Ishikawa (cell line): ENCODE measurements around the gene CARD11.

Experiments
- CEBPB ChIP-seq: IDR thresholded peaks from 2 replicates; pipeline ENCODE4 v1.6.1; 2012
- CREB1 ChIP-seq: IDR thresholded peaks from 2 replicates; pipeline ENCODE4 v1.6.1; 2012; ENCODE audit warnings: low read depth
- EGR1 ChIP-seq: IDR thresholded peaks from 2 replicates; pipeline ENCODE4 v1.6.1; 2012
- EP300 ChIP-seq: IDR thresholded peaks from 2 replicates; pipeline ENCODE4 v1.6.1; 2012; ENCODE audit warnings: borderline replicate concordance
- FOXM1 ChIP-seq: IDR thresholded peaks from 2 replicates; pipeline ENCODE4 v1.6.1; 2012; ENCODE audit warnings: low read depth, borderline replicate concordance
- MAX ChIP-seq: IDR thresholded peaks from 2 replicates; pipeline ENCODE4 v1.6.1; 2012
- NFIC ChIP-seq: IDR thresholded peaks from 2 replicates; pipeline ENCODE4 v1.6.1; 2012
- RAD21 ChIP-seq: IDR thresholded peaks from 2 replicates; pipeline ENCODE4 v1.6.1; 2012; ENCODE audit warnings: low read depth
- REST ChIP-seq: IDR thresholded peaks from 2 replicates; pipeline ENCODE4 v1.6.1; 2012; ENCODE audit warnings: low read depth, mild to moderate bottlenecking
- TAF1 ChIP-seq: IDR thresholded peaks from 2 replicates; pipeline ENCODE4 v1.6.1; 2012; ENCODE audit warnings: low read depth, mild to moderate bottlenecking
- TCF12 ChIP-seq: IDR thresholded peaks from 2 replicates; pipeline ENCODE4 v1.6.1; 2012; ENCODE audit warnings: low read depth
- TEAD4 ChIP-seq: IDR thresholded peaks from 2 replicates; pipeline ENCODE4 v1.6.1; 2012
- USF1 ChIP-seq: IDR thresholded peaks from 2 replicates; pipeline ENCODE4 v1.6.1; 2012
- YY1 ChIP-seq: IDR thresholded peaks from 2 replicates; pipeline ENCODE4 v1.6.1; 2012; ENCODE audit warnings: low read depth
- ZBTB7A ChIP-seq: IDR thresholded peaks from 2 replicates; pipeline ENCODE4 v1.6.1; 2012; ENCODE audit warnings: low read depth

CARD11 gene

GRCh38 chr7:2923886-2924574, 119.6 kb downstream of the CARD11 start:
- TF ChIP-seq NFIC (no peak), REST (no peak), CEBPB (no peak), USF1 (no peak), TAF1 (no peak), YY1 (no peak), CREB1 (no peak), TCF12 (no peak), EP300 (no peak), RAD21 (no peak), ZBTB7A (no peak), MAX (no peak)

- TF ChIP-seq FOXM1 (no peak), TEAD4 (no peak), CEBPB (no peak), YY1 (no peak), NFIC (no peak), MAX (no peak), ZBTB7A (no peak), EP300 (no peak), REST (no peak), RAD21 (no peak), CREB1 (no peak), TCF12 (no peak), EGR1 (no peak)
Observed at GRCh38 chr7:2923291-2923781, 120.3 kb downstream of the CARD11 start.

- no peak for TF ChIP-seq TEAD4
- TF ChIP-seq FOXM1, result no peak
Observed at GRCh38 chr7:2922866-2923265, 120.8 kb downstream of the CARD11 start.

GRCh38 chr7:2922348-2922691, 121.3 kb downstream of the CARD11 start:
- no peak for TF ChIP-seq EGR1
- no peak for TF ChIP-seq TCF12
- no peak for TF ChIP-seq TEAD4
- TF ChIP-seq MAX, result no peak
- TF ChIP-seq NFIC, result no peak
- TF ChIP-seq EP300, result no peak
- no peak for TF ChIP-seq USF1
- no peak for TF ChIP-seq CEBPB
- no peak for TF ChIP-seq FOXM1
- TF ChIP-seq RAD21, result no peak
- TF ChIP-seq YY1, result no peak
- no peak for TF ChIP-seq ZBTB7A
- no peak for TF ChIP-seq REST
- no peak for TF ChIP-seq CREB1
- no peak for TF ChIP-seq TAF1
